HEK293 (cell line): ENCODE results near the gene SESN1.

Experiments used
- ATF2 ChIP-seq: fragments of 450-650 bp; formaldehyde crosslinking; IDR thresholded peaks from 2 replicates; pipeline ENCODE4 v1.5.1; 2016; ENCODE audit warnings: missing biosample characterization, missing genetic modification characterization, low read depth
- MEIS1 ChIP-seq: sonication (generic); formaldehyde crosslinking; IDR thresholded peaks from 2 replicates; pipeline ENCODE4 v1.8.1; 2022; ENCODE audit warnings: missing genetic modification reagents, mild to moderate bottlenecking, borderline replicate concordance
- ZNF658 ChIP-seq: fragments of 450-650 bp; formaldehyde crosslinking; IDR thresholded peaks from 2 replicates; pipeline ENCODE4; 2016; ENCODE audit warnings: missing biosample characterization, missing genetic modification characterization

- TF ChIP-seq ZNF658 (tag by site-specific recombination) (no peak), MEIS1 (CRISPR knock-in tag) (no peak), ATF2 (tag by site-specific recombination) (no peak)
Measured at GRCh38 chr6:109033655-109034054, 61.0 kb downstream of the SESN1 start.
